Breast epithelium (tissue), 3 donors: ENCODE measurements around the gene PRKCG.

ENCODE experiments used
- CTCF ChIP-seq, 3 donors: fragments of 450-650 bp; IDR thresholded peaks; one replicate each; pipeline ENCODE4 v1.5.1; 2016 to 2017; ENCODE audit warnings: antibody characterized with exemption in 3 of 3, mild to moderate bottlenecking in 3 of 3, moderate library complexity in 3 of 3
- POLR2A ChIP-seq: fragments of 450-650 bp; IDR thresholded peaks from one replicate; pipeline ENCODE4 v1.6.1; 2016; ENCODE audit warnings: antibody characterized with exemption, mild to moderate bottlenecking, moderate library complexity

- no peak for TF ChIP-seq CTCF (IDR thresholded peaks at IDR 0.05)
- TF ChIP-seq POLR2A, result no peak
Observed at GRCh38 chr19:53880711-53881481, 1.1 kb upstream of the PRKCG start.
